ENCODE results near the gene KCTD17. TPM values are rescaled to one million over a fixed set of nuclear protein-coding genes. Genes with fewer than 3 reads are reported as not detected.

The KCTD17 gene
- total and polyA plus RNA-seq, 2 of the 13 experiments (the other 11 are each of a cell fraction or from before 2014, with no cell fraction given) = 5.3 to 11.7 TPM

DNA sequence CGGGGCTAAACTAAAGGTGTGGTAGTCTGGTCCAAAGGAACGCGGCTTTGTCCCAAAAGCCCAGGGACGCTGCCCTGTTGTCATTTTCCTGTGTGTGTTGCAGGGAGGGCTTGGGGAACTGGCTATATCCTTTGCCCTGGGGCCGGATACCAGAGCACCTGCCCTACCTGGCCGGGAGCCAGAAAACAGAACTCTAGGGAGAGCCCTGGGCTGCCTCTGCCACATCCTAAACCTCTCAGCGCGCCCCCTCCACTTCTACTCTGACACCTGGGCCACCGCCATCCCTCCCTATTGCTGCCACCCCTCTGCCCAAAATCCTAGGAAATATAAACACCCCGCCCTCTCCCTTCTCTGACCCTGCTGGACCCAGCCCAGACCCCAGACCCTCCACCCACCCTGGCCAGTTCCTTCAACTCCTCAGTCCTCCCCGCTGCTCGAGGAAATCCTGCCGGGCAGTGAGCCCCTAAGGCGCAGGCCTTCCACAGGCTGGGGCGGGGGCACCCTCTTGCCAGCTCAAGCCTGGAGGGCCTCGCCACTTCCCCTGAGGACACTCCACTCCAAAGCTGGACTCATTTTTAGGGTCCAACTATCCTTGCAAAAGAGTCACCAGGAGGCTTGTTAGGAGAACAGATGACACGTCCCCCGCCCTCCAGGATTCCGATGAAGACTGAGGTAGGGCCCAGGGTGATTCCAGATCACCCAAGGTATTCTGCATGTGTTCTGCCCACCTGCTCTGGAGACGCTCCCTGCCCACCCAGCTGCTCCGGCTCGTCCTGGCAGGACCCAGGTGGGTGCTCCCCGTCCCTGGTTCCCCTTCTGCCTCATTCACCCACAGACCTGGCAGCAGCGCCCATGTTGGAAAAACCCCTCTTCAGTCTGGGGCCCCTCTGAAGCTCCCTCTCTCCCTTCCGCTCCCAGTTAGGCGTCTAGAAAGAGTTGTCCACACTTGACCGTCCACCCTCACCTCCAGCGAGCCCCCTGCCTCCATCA, 12.2 kb downstream of the KCTD17 start (continued):
- TF ChIP-seq, protein P1, sequence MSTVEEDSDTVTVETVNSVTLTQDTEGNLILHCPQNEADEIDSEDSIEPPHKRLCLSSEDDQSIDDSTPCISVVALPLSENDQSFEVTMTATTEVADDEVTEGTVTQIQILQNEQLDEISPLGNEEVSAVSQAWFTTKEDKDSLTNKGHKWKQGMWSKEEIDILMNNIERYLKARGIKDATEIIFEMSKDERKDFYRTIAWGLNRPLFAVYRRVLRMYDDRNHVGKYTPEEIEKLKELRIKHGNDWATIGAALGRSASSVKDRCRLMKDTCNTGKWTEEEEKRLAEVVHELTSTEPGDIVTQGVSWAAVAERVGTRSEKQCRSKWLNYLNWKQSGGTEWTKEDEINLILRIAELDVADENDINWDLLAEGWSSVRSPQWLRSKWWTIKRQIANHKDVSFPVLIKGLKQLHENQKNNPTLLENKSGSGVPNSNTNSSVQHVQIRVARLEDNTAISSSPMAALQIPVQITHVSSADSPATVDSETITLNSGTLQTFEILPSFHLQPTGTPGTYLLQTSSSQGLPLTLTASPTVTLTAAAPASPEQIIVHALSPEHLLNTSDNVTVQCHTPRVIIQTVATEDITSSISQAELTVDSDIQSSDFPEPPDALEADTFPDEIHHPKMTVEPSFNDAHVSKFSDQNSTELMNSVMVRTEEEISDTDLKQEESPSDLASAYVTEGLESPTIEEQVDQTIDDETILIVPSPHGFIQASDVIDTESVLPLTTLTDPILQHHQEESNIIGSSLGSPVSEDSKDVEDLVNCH (CRISPR knock-in tag; IDR thresholded peaks at IDR 0.05) = no peak
- TF ChIP-seq RELA (CRISPR knock-in tag; IDR thresholded peaks at IDR 0.05) (no peak), TOE1 (CRISPR knock-in tag; IDR thresholded peaks at IDR 0.05) (no peak), SRSF4 (IDR thresholded peaks at IDR 0.05; ENCODE audit: low read depth, low read length, poor library complexity, severe bottlenecking) (no peak), ZNF678 (CRISPR knock-in tag; IDR thresholded peaks at IDR 0.05) (no peak), RFXANK (CRISPR knock-in tag; IDR thresholded peaks at IDR 0.05) (no peak)
- TF ChIP-seq, protein P2, sequence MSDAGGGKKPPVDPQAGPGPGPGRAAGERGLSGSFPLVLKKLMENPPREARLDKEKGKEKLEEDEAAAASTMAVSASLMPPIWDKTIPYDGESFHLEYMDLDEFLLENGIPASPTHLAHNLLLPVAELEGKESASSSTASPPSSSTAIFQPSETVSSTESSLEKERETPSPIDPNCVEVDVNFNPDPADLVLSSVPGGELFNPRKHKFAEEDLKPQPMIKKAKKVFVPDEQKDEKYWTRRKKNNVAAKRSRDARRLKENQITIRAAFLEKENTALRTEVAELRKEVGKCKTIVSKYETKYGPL (CRISPR knock-in tag; IDR thresholded peaks at IDR 0.05) = no peak

DNA sequence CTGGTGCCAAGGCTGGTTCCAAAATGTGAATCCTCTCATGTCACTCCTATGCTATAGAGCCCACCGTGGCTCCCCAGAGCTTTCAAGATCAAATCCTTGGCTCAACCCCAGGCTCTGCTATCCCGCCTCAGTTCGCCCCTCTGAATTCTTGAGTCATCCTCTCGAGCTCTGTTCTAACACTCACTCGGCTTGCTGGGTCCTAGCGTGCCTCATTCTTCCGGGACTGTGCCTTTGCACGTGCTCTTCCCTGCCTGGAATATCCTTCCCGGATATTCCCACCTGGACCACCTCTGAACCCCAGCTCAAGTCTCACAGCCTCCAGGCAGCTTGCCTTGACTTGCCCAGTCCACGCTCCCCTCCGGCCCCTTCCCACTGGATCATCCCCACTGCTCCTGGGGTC, 13.0 kb downstream of the KCTD17 start:
- H3K9me3 ChIP-seq (ENCODE audit: low read length) = no peaks in the 10 kb centered on the region
- H3K36me3 ChIP-seq (replicated peaks in 1 of 2; ENCODE audit: control insufficient read depth in 1 of 2, insufficient read depth in 2 of 2, low read length in 2 of 2) = no peaks in the 10 kb centered on the region
- H3K4me2 ChIP-seq (ENCODE audit: low read depth, low read length) = no peak overlapping the region
- BruUV-seq (replicated peaks) = no TSS peak
- DNase-seq (ENCODE audit: low spot score) (no peak), ATAC-seq (no peak), FAIRE-seq (no peak)
- H3K27me3 ChIP-seq (ENCODE audit: control insufficient read depth in 1 of 2, insufficient read depth in 2 of 2, low read length in 2 of 2) = no peaks in the 10 kb centered on the region
- intact Hi-C loops (cut with micrococcal nuclease; ENCODE audit: unreplicated experiment) = no loop called here
- H4K20me1 ChIP-seq (ENCODE audit: insufficient read depth, low read length) = no peaks in the 10 kb centered on the region
- no peak overlapping the region for H3K9ac ChIP-seq (ENCODE audit: insufficient read depth, low read depth, low read length)
- ChIA-PET POLR2A (no interaction called here), CTCF (ENCODE audit: low intra/inter-chr PET ratio, low total read pairs) (no interaction called here)
- no peaks in the 10 kb centered on the region for H3K79me2 ChIP-seq (ENCODE audit: insufficient read depth, low read length)
- H2AFZ ChIP-seq (ENCODE audit: low read length) = no peak overlapping the region
- WGBS (ENCODE audit: low lambda C conversion rate) = 65% methylated on average over 11 of the region's 11 CpGs
- in situ Hi-C loops (cut with HindIII; ENCODE audit: extremely low pct_ligation_motif_present, low pct_unique_long_range_greater_than_20kb) = no loop called here
- peaks cover 19% of the 10 kb centered on the region for H3K4me1 ChIP-seq (ENCODE audit: insufficient read depth, low read length)
- no peak overlapping the region for H3K4me3 ChIP-seq (replicated peaks in 1 of 3; ENCODE audit: insufficient read depth in 1 of 3, low read depth in 2 of 3, low read length in 3 of 3)
- H3K27ac ChIP-seq (ENCODE audit: extremely low read length, insufficient read depth, low read length) = no peak overlapping the region
- TF ChIP-seq, protein P3, sequence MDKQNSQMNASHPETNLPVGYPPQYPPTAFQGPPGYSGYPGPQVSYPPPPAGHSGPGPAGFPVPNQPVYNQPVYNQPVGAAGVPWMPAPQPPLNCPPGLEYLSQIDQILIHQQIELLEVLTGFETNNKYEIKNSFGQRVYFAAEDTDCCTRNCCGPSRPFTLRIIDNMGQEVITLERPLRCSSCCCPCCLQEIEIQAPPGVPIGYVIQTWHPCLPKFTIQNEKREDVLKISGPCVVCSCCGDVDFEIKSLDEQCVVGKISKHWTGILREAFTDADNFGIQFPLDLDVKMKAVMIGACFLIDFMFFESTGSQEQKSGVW (CRISPR knock-in tag; IDR thresholded peaks at IDR 0.05; ENCODE audit: borderline replicate concordance) = no peak
- TF ChIP-seq MEIS2 (CRISPR knock-in tag; IDR thresholded peaks at IDR 0.05) = no peak
- TF ChIP-seq ZNF644 (CRISPR knock-in tag; IDR thresholded peaks at IDR 0.05; ENCODE audit: low read depth) = no peak
- no peak for TF ChIP-seq NFYC (CRISPR knock-in tag; IDR thresholded peaks at IDR 0.05)
- TF ChIP-seq TP53 (CRISPR knock-in tag; conservative IDR thresholded peaks at IDR 0.05) = no peak
- TF ChIP-seq, protein P4, sequence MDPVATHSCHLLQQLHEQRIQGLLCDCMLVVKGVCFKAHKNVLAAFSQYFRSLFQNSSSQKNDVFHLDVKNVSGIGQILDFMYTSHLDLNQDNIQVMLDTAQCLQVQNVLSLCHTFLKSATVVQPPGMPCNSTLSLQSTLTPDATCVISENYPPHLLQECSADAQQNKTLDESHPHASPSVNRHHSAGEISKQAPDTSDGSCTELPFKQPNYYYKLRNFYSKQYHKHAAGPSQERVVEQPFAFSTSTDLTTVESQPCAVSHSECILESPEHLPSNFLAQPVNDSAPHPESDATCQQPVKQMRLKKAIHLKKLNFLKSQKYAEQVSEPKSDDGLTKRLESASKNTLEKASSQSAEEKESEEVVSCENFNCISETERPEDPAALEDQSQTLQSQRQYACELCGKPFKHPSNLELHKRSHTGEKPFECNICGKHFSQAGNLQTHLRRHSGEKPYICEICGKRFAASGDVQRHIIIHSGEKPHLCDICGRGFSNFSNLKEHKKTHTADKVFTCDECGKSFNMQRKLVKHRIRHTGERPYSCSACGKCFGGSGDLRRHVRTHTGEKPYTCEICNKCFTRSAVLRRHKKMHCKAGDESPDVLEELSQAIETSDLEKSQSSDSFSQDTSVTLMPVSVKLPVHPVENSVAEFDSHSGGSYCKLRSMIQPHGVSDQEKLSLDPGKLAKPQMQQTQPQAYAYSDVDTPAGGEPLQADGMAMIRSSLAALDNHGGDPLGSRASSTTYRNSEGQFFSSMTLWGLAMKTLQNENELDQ (CRISPR knock-in tag; IDR thresholded peaks at IDR 0.05; ENCODE audit: borderline replicate concordance) = no peak
- no peak for TF ChIP-seq MED1 (CRISPR knock-in tag; IDR thresholded peaks at IDR 0.05)
- no peak for TF ChIP-seq ZNF775 (CRISPR knock-in tag; IDR thresholded peaks at IDR 0.05; ENCODE audit: borderline replicate concordance)
- TF ChIP-seq MED8 (CRISPR knock-in tag; IDR thresholded peaks at IDR 0.05; ENCODE audit: insufficient replicate concordance) = no peak
- TF ChIP-seq SETDB1 (CRISPR knock-in tag; IDR thresholded peaks at IDR 0.05; ENCODE audit: borderline replicate concordance) = no peak
